Astrocyte (in vitro differentiated cells and primary cell): ENCODE data around the gene C21orf58.

Experiments used
- CTCF ChIP-seq: IDR thresholded peaks from 2 replicates; pipeline ENCODE4 v1.5.1; 2011; ENCODE audit warnings: low read depth, mild to moderate bottlenecking, inconsistent platforms, low read length, moderate library complexity; ENCODE audit not compliant: insufficient read depth
- EZH2 ChIP-seq: IDR thresholded peaks from 2 replicates; pipeline ENCODE4 v1.6.1; 2012; ENCODE audit warnings: mild to moderate bottlenecking, low read length, inconsistent platforms; ENCODE audit not compliant: insufficient read depth

GRCh38 chr21:46255758-46256337 lies 67.8 kb downstream of the C21orf58 start:
- TF ChIP-seq CTCF (no peak), EZH2 (no peak)
